RWPE1 (cell line): ENCODE measurements around the gene STK35.

Experiments
- CTCF ChIA-PET: fragments of 350-600 bp; sonication (Branson Sonifier 250); formaldehyde crosslinking; extraction: SDS; loops from one replicate; lab custom pipeline; 2021; lab: Yijun Ruan, JAX
- POLR2A ChIA-PET: fragments of 400-600 bp; formaldehyde crosslinking; extraction: SDS; loops from one replicate; lab custom pipeline; 2020; ENCODE audit warnings: antibody characterized with exemption; ENCODE audit not compliant: low non-redundant PET; lab: Yijun Ruan, JAX
- DNase-seq: peaks from one replicate; pipeline ENCODE4 v3.0.0; 2012; ENCODE audit warnings: low spot score
- H3K27ac ChIP-seq: fragments of 450-650 bp; 2 replicates; pipeline ENCODE4 v1.5.1; 2017
- CTCF ChIP-seq: fragments of 450-650 bp; conservative IDR thresholded peaks from 2 replicates; pipeline ENCODE4 v1.5.1; 2017; ENCODE audit warnings: low read depth, mild to moderate bottlenecking

Gene STK35

GRCh38 chr20:2114127-2114959 lies 12.7 kb downstream of the STK35 start:
- no peak overlapping the region for H3K27ac ChIP-seq
- ChIA-PET CTCF (no interaction called here), POLR2A (no interaction called here)
- DNase-seq, result no peak
- TF ChIP-seq CTCF, result no peak

DNA sequence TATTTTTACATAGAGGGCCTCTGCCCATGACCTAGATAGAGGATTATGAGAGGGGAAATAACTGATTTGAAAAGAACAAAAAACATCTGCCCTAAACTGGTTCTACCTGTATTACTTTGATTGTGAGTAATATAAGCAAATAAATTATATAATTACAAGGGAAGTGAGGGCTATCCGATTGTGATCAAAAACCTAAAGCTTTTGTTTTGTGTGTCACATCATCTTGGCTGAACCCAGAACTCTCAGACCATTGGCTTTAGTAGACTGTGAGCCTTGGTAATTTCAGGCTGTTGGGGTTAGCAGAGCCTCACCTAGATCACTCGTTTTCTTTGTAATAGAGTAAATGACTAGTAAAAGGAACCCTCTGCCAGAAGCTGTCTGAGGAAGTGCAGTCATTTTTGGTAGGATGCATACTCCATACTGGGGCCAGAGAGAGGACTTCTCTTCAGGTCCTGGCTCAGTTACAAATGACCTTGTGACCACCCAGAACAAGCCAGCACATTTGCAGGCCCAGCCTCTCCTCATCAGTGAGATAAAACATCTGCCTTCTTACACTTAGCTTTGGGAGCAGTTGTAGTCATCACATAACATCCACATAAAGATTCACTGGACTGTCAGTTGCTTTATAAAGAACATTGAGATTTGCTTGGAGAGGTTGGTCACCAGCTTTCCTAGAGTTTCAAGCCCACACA lies 13.5 kb downstream of the STK35 start:
- ChIA-PET CTCF (no interaction called here), POLR2A (no interaction called here)
- DNase-seq, result no peak

GRCh38 chr20:2116170-2116940 lies 14.7 kb downstream of the STK35 start:
- ChIA-PET CTCF (no interaction called here), POLR2A (no interaction called here)
- no peak for TF ChIP-seq CTCF
- DNase-seq, result no peak
- H3K27ac ChIP-seq, result no peak overlapping the region

More for the DNA sequence above, 13.5 kb downstream of the STK35 start:
- TF ChIP-seq CTCF, result no peak
- H3K27ac ChIP-seq, result no peak overlapping the region

DNA sequence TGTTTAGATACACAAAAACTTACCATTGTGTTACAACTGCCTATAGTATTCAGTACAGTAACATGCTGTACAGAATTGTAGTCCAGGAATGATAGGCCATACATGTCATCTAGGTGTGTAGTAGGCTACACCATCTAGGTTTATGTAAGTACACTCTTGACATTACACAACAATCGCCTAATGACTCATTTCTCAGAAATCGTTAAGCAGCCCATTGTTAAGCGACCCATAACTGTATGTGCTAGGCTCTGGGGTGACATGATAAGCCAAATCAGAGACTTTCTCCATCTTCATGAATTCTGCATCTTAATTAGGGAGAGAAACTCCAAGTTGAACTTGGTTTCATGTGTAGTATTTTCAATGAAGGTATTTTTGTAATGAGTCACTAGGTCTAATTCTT lies 17.2 kb downstream of the STK35 start:
- no peak for TF ChIP-seq CTCF
- ChIA-PET POLR2A (interaction anchor here (1.0 kb wide), 1 partner anchor 15 kb away, joined by 3 read pairs; no protein-coding TSS in a partner anchor), CTCF (interaction anchor here (0.6 kb wide), 1 partner anchor 153 kb away, joined by 4 read pairs; no protein-coding TSS in a partner anchor)
- no peak overlapping the region for H3K27ac ChIP-seq
- DNase-seq, result no peak

DNA sequence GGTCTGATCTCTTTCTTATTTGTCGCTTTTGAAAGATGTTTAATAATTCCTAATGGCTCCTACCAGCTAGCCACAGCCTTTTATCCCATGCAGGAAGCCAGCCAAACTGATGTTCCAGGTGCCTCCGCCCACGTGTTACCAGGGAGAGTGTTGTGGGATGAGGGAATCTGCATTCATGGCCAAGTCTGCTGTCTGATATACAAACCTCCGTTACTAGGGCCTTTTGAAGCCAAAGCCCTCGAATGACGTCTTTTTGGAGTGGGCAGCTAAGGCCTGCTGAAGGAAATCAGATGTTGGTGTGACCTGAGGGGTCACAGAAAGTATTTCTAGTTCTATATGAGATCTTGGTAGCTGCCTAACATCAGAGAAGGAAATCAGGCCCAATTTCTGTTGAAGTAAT lies 21.3 kb downstream of the STK35 start:
- DNase-seq, result no peak
- POLR2A ChIA-PET, result no interaction called here
- CTCF ChIA-PET, result no interaction called here
- no peak overlapping the region for H3K27ac ChIP-seq
- TF ChIP-seq CTCF, result no peak

- ChIA-PET POLR2A (no interaction called here), CTCF (no interaction called here)
- no peak overlapping the region for H3K27ac ChIP-seq
- no peak for DNase-seq
- no peak for TF ChIP-seq CTCF
These were observed 22.1 kb downstream of the STK35 start for GRCh38 chr20:2123720-2124119.
